ENCODE results near the gene LIN7C. TPM values are rescaled to one million over a fixed set of nuclear protein-coding genes. Genes with fewer than 3 reads are reported as not detected.

LIN7C gene
- total and polyA plus RNA-seq, 2 donors (not counting 1 experiment from before 2014, with no cell fraction given) = 6.2 to 24.2 TPM

- no peak for DNase-seq
- no peak overlapping the region for H3K27ac ChIP-seq (ENCODE audit: low read length in 2 of 2)
- no peaks in the 10 kb centered on the region for H3K9me3 ChIP-seq (ENCODE audit: control extremely low read depth in 1 of 3, control insufficient read depth in 2 of 3, insufficient read depth in 1 of 3, low read length in 2 of 3)
- peaks cover 0 to 14% of the 10 kb centered on the region in 2 experiments for H3K36me3 ChIP-seq (replicated peaks in 1 of 2; ENCODE audit: control extremely low read depth in 1 of 2, control insufficient read depth in 1 of 2, extremely low read depth in 1 of 2, insufficient read depth in 2 of 2, low read length in 1 of 2)
- no peaks in the 10 kb centered on the region for H4K20me1 ChIP-seq (ENCODE audit: control insufficient read depth, insufficient read depth, low read length, poor library complexity, severe bottlenecking)
- no peak overlapping the region for H3K9ac ChIP-seq (ENCODE audit: low read length)
- no peak overlapping the region for H3K4me2 ChIP-seq (replicated peaks; ENCODE audit: low read depth, low read length, poor library complexity, severe bottlenecking)
- Mint-ChIP-seq H3K4me3 (no peak overlapping the region), H3K4me1 (no peaks in the 10 kb centered on the region), H3K27me3 (no peaks in the 10 kb centered on the region), H3K9me3 (ENCODE audit: insufficient read depth) (no peaks in the 10 kb centered on the region), H3K27ac (no peak overlapping the region)
- TF ChIP-seq EZH2 (IDR thresholded peaks at IDR 0.05; ENCODE audit: borderline replicate concordance, insufficient read depth, low read depth, low read length, poor library complexity, severe bottlenecking) (no peak), CTCF (IDR thresholded peaks at IDR 0.05) (no peak)
- no peaks in the 10 kb centered on the region for H3K79me2 ChIP-seq (ENCODE audit: control insufficient read depth, insufficient read depth, low read length)
- intact Hi-C loops (cut with micrococcal nuclease) = loop anchor here (2.0 to 5.0 kb wide), 3 partner anchors 1190 to 1505 kb away; no protein-coding TSS in a partner anchor
- H3K4me1 ChIP-seq (ENCODE audit: control insufficient read depth in 2 of 2, insufficient read depth in 2 of 2, low read length in 2 of 2) = no peaks in the 10 kb centered on the region
- POLR2A ChIA-PET = no interaction called here
- CTCF ChIA-PET = interaction anchor here (0.7 to 7.3 kb wide), 4 partner anchors 11 to 1399 kb away, joined by 3 to 118 read pairs (median 60); no protein-coding TSS in a partner anchor
- no peak overlapping the region for H3K4me3 ChIP-seq (ENCODE audit: control extremely low read depth in 1 of 5, extremely low read depth in 1 of 5, insufficient read depth in 1 of 5, low read depth in 2 of 5, low read length in 4 of 5)
- no peaks in the 10 kb centered on the region for H3K27me3 ChIP-seq (replicated peaks in 1 of 4; ENCODE audit: control extremely low read depth in 1 of 4, control insufficient read depth in 3 of 4, insufficient read depth in 4 of 4, low read length in 3 of 4)
- no peak overlapping the region for H2AFZ ChIP-seq (ENCODE audit: insufficient read depth, low read depth, low read length, poor library complexity, severe bottlenecking)
- no peak for ATAC-seq (ENCODE audit: low read depth)
- WGBS (ENCODE audit: insufficient coverage) = 97% methylated on average over 3 of the region's 6 CpGs
Measured at GRCh38 chr11:27487706-27488105, 18.9 kb downstream of the LIN7C start.

DNA sequence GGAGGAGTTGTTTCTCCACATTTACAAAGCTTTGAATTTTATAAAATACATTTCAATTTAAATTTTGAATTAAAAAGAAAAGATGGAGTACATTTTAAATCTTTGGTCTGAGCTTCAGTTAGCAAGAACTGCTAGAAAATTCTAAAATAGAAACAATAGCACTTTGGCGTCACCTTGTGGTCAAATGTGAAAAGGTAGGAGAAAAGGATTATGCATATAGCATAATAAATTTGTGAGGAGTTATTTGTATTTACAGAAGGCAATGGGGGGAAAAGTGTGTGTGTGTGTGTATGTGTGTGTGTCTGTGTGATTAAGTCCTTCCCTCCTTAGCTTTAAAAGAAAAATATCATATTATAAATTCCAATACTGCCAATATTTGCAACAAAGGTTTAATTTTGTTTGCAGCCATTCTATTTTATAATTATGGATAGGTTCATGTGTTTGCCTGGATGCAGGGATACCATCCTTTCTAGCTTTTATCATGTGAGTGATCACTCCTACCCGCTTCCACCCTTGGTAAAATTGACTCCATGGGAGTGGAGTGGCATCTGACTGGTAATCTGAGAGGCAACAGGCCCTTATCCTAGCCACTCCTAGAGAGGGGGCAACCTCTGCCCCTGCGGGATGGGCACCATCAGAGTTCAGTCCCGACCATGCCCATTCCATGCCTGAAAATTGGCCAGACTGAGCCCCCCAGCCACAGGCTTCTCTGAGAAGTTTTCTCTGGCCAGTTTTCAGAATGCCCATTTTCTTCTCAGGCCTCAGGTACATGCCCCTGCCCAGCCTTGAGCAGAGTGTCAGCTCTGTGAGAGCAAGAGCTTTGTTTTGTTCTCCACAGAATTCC, 20.4 kb downstream of the LIN7C start:
- no peak overlapping the region for H3K4me3 ChIP-seq (ENCODE audit: control extremely low read depth in 1 of 5, extremely low read depth in 1 of 5, insufficient read depth in 1 of 5, low read depth in 2 of 5, low read length in 4 of 5)
- H3K79me2 ChIP-seq (ENCODE audit: control insufficient read depth, insufficient read depth, low read length) = no peaks in the 10 kb centered on the region
- H3K27me3 ChIP-seq (replicated peaks in 1 of 4; ENCODE audit: control extremely low read depth in 1 of 4, control insufficient read depth in 3 of 4, insufficient read depth in 4 of 4, low read length in 3 of 4) = no peaks in the 10 kb centered on the region
- 73% methylated on average over 2 of the region's 4 CpGs for WGBS (ENCODE audit: insufficient coverage)
- peak; percentile 97 for TF ChIP-seq CTCF (IDR thresholded peaks at IDR 0.05)
- TF ChIP-seq EZH2 (IDR thresholded peaks at IDR 0.05; ENCODE audit: borderline replicate concordance, insufficient read depth, low read depth, low read length, poor library complexity, severe bottlenecking) = no peak
- H3K9me3 ChIP-seq (ENCODE audit: control extremely low read depth in 1 of 3, control insufficient read depth in 2 of 3, insufficient read depth in 1 of 3, low read length in 2 of 3) = no peaks in the 10 kb centered on the region
- ATAC-seq (ENCODE audit: low read depth) (peak; percentile 45), DNase-seq (peak; percentile 63)
- no peak overlapping the region for H3K4me3 Mint-ChIP-seq
- no peak overlapping the region for H3K9ac ChIP-seq (ENCODE audit: low read length)
- H3K27ac Mint-ChIP-seq = no peak overlapping the region
- peaks cover 0 to 8% of the 10 kb centered on the region in 2 experiments for H3K36me3 ChIP-seq (replicated peaks in 1 of 2; ENCODE audit: control extremely low read depth in 1 of 2, control insufficient read depth in 1 of 2, extremely low read depth in 1 of 2, insufficient read depth in 2 of 2, low read length in 1 of 2)
- ChIA-PET POLR2A (no interaction called here), CTCF (interaction anchor here (0.6 to 7.3 kb wide), 34 partner anchors 10 to 1208 kb away, joined by 3 to 118 read pairs (median 4); partner anchors contain the start of gene LGR4)
- intact Hi-C loops (cut with micrococcal nuclease) = loop anchor here (1.0 to 5.0 kb wide), 5 partner anchors 20 to 1503 kb away; partner anchors contain the start of gene LIN7C
- no peak overlapping the region for H3K4me2 ChIP-seq (replicated peaks; ENCODE audit: low read depth, low read length, poor library complexity, severe bottlenecking)
- no peaks in the 10 kb centered on the region for H3K4me1 Mint-ChIP-seq
- H4K20me1 ChIP-seq (ENCODE audit: control insufficient read depth, insufficient read depth, low read length, poor library complexity, severe bottlenecking) = no peaks in the 10 kb centered on the region
- H2AFZ ChIP-seq (ENCODE audit: insufficient read depth, low read depth, low read length, poor library complexity, severe bottlenecking) = no peak overlapping the region
- no peaks in the 10 kb centered on the region for H3K4me1 ChIP-seq (ENCODE audit: control insufficient read depth in 2 of 2, insufficient read depth in 2 of 2, low read length in 2 of 2)
- no peaks in the 10 kb centered on the region for H3K9me3 Mint-ChIP-seq (ENCODE audit: insufficient read depth)
- H3K27ac ChIP-seq (ENCODE audit: low read length in 2 of 2) = no peak overlapping the region
- H3K27me3 Mint-ChIP-seq = no peaks in the 10 kb centered on the region
